ENCODE results near the gene RALGPS1. TPM values are rescaled to one million over a fixed set of nuclear protein-coding genes. Genes with fewer than 3 reads are reported as not detected.

RALGPS1 gene
- total RNA-seq, 4 donors from 2014 or later: 3.3 to 9.8 (median 6.7) TPM

GRCh38 chr9:127005770-127006314, 91.3 kb downstream of the RALGPS1 start:
- TF ChIP-seq POLR2A (IDR thresholded peaks at IDR 0.05) (no peak), CTCF (IDR thresholded peaks at IDR 0.05) (no peak), EP300 (IDR thresholded peaks at IDR 0.05) (no peak)
- no peaks in the 10 kb centered on the region for H3K36me3 ChIP-seq
- peaks cover 0 to 12% (median 0%) of the 10 kb centered on the region in 4 donors for H3K4me1 ChIP-seq
- H3K27me3 ChIP-seq: no peaks in the 10 kb centered on the region
- WGBS, 2 donors: 82 to 89% methylated on average over 5 of the region's 5 CpGs
- no peaks in the 10 kb centered on the region for H3K9me3 ChIP-seq
- peak overlapping the region in 1 of 4 donors; percentile 9 for H3K27ac ChIP-seq
- DNase-seq (ENCODE audit: low spot score in 2 of 2): no peak
- H3K4me3 ChIP-seq: no peak overlapping the region

GRCh38 chr9:127007638-127008037, 93.1 kb downstream of the RALGPS1 start:
- Histone ChIP-seq H3K4me1 (peaks cover 0 to 12% (median 0%) of the 10 kb centered on the region in 4 donors), H3K9me3 (no peaks in the 10 kb centered on the region), H3K4me3 (no peak overlapping the region), H3K27ac (no peak overlapping the region), H3K36me3 (no peaks in the 10 kb centered on the region), H3K27me3 (no peaks in the 10 kb centered on the region)
- WGBS, 2 donors: 58 to 69% methylated on average over 6 of the region's 6 CpGs
- no peak for DNase-seq (ENCODE audit: low spot score in 2 of 2)
- TF ChIP-seq CTCF (IDR thresholded peaks at IDR 0.05) (no peak), EP300 (IDR thresholded peaks at IDR 0.05) (no peak), POLR2A (IDR thresholded peaks at IDR 0.05) (no peak)

GRCh38 chr9:127008076-127008475, 93.5 kb downstream of the RALGPS1 start:
- Histone ChIP-seq H3K4me3 (no peak overlapping the region), H3K9me3 (no peaks in the 10 kb centered on the region), H3K4me1 (peaks cover 0 to 12% (median 0%) of the 10 kb centered on the region in 4 donors), H3K27ac (no peak overlapping the region), H3K27me3 (no peaks in the 10 kb centered on the region), H3K36me3 (no peaks in the 10 kb centered on the region)
- no peak for DNase-seq (ENCODE audit: low spot score in 2 of 2)
- 85 to 100% methylated on average over 1 of the region's 1 CpG for WGBS, 2 donors
- TF ChIP-seq POLR2A (IDR thresholded peaks at IDR 0.05) (no peak), CTCF (IDR thresholded peaks at IDR 0.05) (no peak), EP300 (IDR thresholded peaks at IDR 0.05) (no peak)

GRCh38 chr9:127011772-127012171, 97.2 kb downstream of the RALGPS1 start:
- no peak overlapping the region for H3K4me3 ChIP-seq
- H3K9me3 ChIP-seq: no peaks in the 10 kb centered on the region
- no peak for DNase-seq (ENCODE audit: low spot score in 2 of 2)
- H3K4me1 ChIP-seq: peaks cover 0 to 4% (median 0%) of the 10 kb centered on the region in 4 donors
- no peaks in the 10 kb centered on the region for H3K27me3 ChIP-seq
- no peak overlapping the region for H3K27ac ChIP-seq
- no peaks in the 10 kb centered on the region for H3K36me3 ChIP-seq
- 65 to 73% methylated on average over 6 of the region's 6 CpGs for whole genome bisulfite sequencing, 2 donors
- TF ChIP-seq EP300 (IDR thresholded peaks at IDR 0.05) (no peak), CTCF (IDR thresholded peaks at IDR 0.05) (no peak), POLR2A (IDR thresholded peaks at IDR 0.05) (no peak)

- H3K4me3 ChIP-seq: no peak overlapping the region
- no peak overlapping the region for H3K27ac ChIP-seq
- H3K27me3 ChIP-seq: no peaks in the 10 kb centered on the region
- DNase-seq (ENCODE audit: low spot score in 2 of 2): no peak
- 84 to 90% methylated on average over 6 of the region's 6 CpGs for WGBS, 2 donors
- H3K9me3 ChIP-seq: no peaks in the 10 kb centered on the region
- no peaks in the 10 kb centered on the region for H3K36me3 ChIP-seq
- no peak for TF ChIP-seq POLR2A (IDR thresholded peaks at IDR 0.05)
- no peak for TF ChIP-seq EP300 (IDR thresholded peaks at IDR 0.05)
- no peak for TF ChIP-seq CTCF (IDR thresholded peaks at IDR 0.05)
- peaks cover 0 to 4% (median 0%) of the 10 kb centered on the region in 4 donors for H3K4me1 ChIP-seq
Measured at GRCh38 chr9:127012250-127012649, 97.7 kb downstream of the RALGPS1 start.

Data from tibial nerve (tissue), 4 donors.